NCI-H2171 (cell line): ENCODE results near the gene GABRB2.
"Not testable (repeated sequence)": the region's sequence is repeated elsewhere in the genome, so short reads cannot be mapped to it uniquely, and the experiment has no call there.

ENCODE experiments used
- DNase-seq: peaks from one replicate; lab custom pipeline; 2025; lab: John Stamatoyannopoulos, UW

Gene GABRB2

GRCh38 chr5:161546470-161547301, at the start of gene GABRB2:
Gene GABRB2 (minus strand): TSS chr5:161546725. CDS start chr5:161546643, 82 bp downstream.
- DNase-seq, result no peak

- no peak for DNase-seq
These were observed 39.3 kb upstream of the GABRB2 start for GRCh38 chr5:161585798-161586197.

- no peak for DNase-seq
These were observed 34.1 kb upstream of the GABRB2 start for GRCh38 chr5:161580621-161581020.

GRCh38 chr5:161572914-161573313, 26.4 kb upstream of the GABRB2 start:
- DNase-seq, result no peak

- no peak for DNase-seq
These were observed 19.6 kb upstream of the GABRB2 start for GRCh38 chr5:161566081-161566480.

- no peak for DNase-seq
These were observed 15.9 kb upstream of the GABRB2 start for GRCh38 chr5:161562446-161562845.

- DNase-seq, result peak; percentile 15
These were observed 2.6 kb upstream of the GABRB2 start for GRCh38 chr5:161549106-161549505.

- no peak for DNase-seq
These were observed 2.1 kb upstream of the GABRB2 start for GRCh38 chr5:161548487-161549094.

- DNase-seq, result peak; percentile 36
These were observed 1.4 kb upstream of the GABRB2 start for GRCh38 chr5:161547738-161548486.

GRCh38 chr5:161547406-161547737, 847 bp upstream of the GABRB2 start:
- DNase-seq, result no peak

GRCh38 chr5:161546095-161546469, 443 bp downstream of the GABRB2 start:
- DNase-seq, result no peak

GRCh38 chr5:161545344-161546094, 1.0 kb downstream of the GABRB2 start:
- DNase-seq, result no peak

- DNase-seq, result no peak
These were observed 2.2 kb downstream of the GABRB2 start for GRCh38 chr5:161544350-161544765.

- DNase-seq, result no peak
These were observed 7.5 kb downstream of the GABRB2 start for GRCh38 chr5:161539016-161539415.

- DNase-seq, result no peak
These were observed 10.8 kb downstream of the GABRB2 start for GRCh38 chr5:161535762-161536161.

GRCh38 chr5:161530700-161531099, 15.8 kb downstream of the GABRB2 start:
- DNase-seq, result no peak

GRCh38 chr5:161513942-161514341, 32.6 kb downstream of the GABRB2 start:
- DNase-seq, result no peak

- DNase-seq, result no peak
These were observed 38.9 kb downstream of the GABRB2 start for GRCh38 chr5:161507591-161507990.

- DNase-seq, result not testable (repeated sequence)
These were observed 41.4 kb downstream of the GABRB2 start for GRCh38 chr5:161505160-161505559.

- no peak for DNase-seq
These were observed 48.0 kb downstream of the GABRB2 start for GRCh38 chr5:161498531-161498930.

GRCh38 chr5:161483721-161484120, 62.8 kb downstream of the GABRB2 start:
- DNase-seq, result no peak

GRCh38 chr5:161481922-161482321, 64.6 kb downstream of the GABRB2 start:
- no peak for DNase-seq
